HL-60 (cell line): Measurements from ENCODE around the gene ABCC1.

Source experiments
- DNase-seq, 2 experiments: peaks; one replicate each; pipeline ENCODE4 v3.0.0-alpha.2; 2010 to 2020; ENCODE audit warnings: low read depth in 1 of 2, low spot score in 1 of 2
- H3K27ac ChIP-seq: fragments of 250-450 bp; sonication (Bioruptor Pico); replicated peaks from 2 replicates; pipeline ENCODE4 v1.5.1; 2020; ENCODE audit warnings: mild to moderate bottlenecking, moderate library complexity
- H3K27me3 ChIP-seq: fragments of 250-450 bp; sonication (Bioruptor Pico); 2 replicates; pipeline ENCODE4 v1.5.1; 2021; ENCODE audit warnings: mild to moderate bottlenecking, moderate library complexity; ENCODE audit not compliant: insufficient read depth, poor library complexity, severe bottlenecking
- H3K4me3 ChIP-seq: replicated peaks from 2 replicates; pipeline ENCODE4 v1.5.1; 2011; ENCODE audit warnings: mild to moderate bottlenecking, control low read depth, low read length; ENCODE audit not compliant: insufficient read depth
- GABPA ChIP-seq: IDR thresholded peaks from 2 replicates; pipeline ENCODE4 v1.6.1; 2012; ENCODE audit warnings: low read depth
- POLR2AphosphoS5 ChIP-seq: IDR thresholded peaks from 2 replicates; pipeline ENCODE4 v1.6.1; 2012; ENCODE audit warnings: low read depth
- SPI1 ChIP-seq: IDR thresholded peaks from 2 replicates; pipeline ENCODE4 v1.6.1; 2012; ENCODE audit warnings: low read depth, mild to moderate bottlenecking, borderline replicate concordance
- TF ChIP-seq, protein P1 (sequence below): IDR thresholded peaks from one replicate; pipeline ENCODE4 v1.5.1; 2011; ENCODE audit warnings: low read length, control low read depth, inconsistent platforms; ENCODE audit not compliant: insufficient read depth
- TF ChIP-seq, protein P2 (sequence below): IDR thresholded peaks from 2 replicates; pipeline ENCODE4 v1.6.1; 2012; ENCODE audit warnings: low read depth; ENCODE audit not compliant: insufficient replicate concordance

The ABCC1 gene

DNA sequence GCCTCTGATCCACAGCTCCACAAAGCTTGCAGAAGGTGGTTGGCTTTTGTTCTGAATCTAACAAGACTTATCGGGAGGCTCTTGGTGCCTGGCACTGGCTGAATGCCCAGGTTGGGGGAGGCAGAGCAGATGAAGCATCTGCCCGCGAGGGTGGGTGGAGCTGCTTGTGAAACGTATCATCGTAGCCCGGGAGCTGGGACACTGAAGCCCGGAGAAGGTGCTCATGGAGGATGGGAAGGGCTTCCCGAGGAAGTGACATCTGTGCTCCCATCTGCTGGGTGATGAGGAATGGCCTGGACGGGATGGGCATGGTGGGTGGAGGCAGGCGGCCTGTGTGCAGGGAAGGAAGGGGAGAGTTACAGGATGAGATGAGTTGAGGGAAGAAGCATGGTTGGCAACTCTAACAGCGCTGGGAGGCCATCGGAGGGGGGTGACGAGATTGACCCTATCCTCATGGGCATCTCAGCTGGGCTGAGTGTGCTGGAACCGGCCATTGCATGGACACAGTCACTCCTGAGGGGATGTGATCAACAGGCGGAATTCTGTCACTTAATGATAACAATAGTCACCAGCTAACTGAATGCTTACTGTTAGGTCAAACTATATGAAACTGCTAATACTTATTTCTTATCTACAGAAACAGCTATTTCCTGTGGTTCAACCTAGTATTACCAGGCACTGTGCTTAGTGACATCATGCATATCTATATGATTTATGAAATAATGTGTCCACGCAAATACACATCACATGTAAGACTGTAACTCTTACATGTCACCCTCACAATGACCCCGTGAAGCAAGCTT is 171.2 kb downstream of the ABCC1 start:
- peak in 1 of 2 experiments; percentile 24 for DNase-seq
- Histone ChIP-seq H3K27me3 (no peaks in the 10 kb centered on the region), H3K27ac (no peak overlapping the region; the same call in 1 of the 2 replicates), H3K4me3 (no peak overlapping the region)
- TF ChIP-seq, protein P1, sequence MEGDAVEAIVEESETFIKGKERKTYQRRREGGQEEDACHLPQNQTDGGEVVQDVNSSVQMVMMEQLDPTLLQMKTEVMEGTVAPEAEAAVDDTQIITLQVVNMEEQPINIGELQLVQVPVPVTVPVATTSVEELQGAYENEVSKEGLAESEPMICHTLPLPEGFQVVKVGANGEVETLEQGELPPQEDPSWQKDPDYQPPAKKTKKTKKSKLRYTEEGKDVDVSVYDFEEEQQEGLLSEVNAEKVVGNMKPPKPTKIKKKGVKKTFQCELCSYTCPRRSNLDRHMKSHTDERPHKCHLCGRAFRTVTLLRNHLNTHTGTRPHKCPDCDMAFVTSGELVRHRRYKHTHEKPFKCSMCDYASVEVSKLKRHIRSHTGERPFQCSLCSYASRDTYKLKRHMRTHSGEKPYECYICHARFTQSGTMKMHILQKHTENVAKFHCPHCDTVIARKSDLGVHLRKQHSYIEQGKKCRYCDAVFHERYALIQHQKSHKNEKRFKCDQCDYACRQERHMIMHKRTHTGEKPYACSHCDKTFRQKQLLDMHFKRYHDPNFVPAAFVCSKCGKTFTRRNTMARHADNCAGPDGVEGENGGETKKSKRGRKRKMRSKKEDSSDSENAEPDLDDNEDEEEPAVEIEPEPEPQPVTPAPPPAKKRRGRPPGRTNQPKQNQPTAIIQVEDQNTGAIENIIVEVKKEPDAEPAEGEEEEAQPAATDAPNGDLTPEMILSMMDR, result no peak
- TF ChIP-seq POLR2AphosphoS5, result no peak
- TF ChIP-seq, protein P2, sequence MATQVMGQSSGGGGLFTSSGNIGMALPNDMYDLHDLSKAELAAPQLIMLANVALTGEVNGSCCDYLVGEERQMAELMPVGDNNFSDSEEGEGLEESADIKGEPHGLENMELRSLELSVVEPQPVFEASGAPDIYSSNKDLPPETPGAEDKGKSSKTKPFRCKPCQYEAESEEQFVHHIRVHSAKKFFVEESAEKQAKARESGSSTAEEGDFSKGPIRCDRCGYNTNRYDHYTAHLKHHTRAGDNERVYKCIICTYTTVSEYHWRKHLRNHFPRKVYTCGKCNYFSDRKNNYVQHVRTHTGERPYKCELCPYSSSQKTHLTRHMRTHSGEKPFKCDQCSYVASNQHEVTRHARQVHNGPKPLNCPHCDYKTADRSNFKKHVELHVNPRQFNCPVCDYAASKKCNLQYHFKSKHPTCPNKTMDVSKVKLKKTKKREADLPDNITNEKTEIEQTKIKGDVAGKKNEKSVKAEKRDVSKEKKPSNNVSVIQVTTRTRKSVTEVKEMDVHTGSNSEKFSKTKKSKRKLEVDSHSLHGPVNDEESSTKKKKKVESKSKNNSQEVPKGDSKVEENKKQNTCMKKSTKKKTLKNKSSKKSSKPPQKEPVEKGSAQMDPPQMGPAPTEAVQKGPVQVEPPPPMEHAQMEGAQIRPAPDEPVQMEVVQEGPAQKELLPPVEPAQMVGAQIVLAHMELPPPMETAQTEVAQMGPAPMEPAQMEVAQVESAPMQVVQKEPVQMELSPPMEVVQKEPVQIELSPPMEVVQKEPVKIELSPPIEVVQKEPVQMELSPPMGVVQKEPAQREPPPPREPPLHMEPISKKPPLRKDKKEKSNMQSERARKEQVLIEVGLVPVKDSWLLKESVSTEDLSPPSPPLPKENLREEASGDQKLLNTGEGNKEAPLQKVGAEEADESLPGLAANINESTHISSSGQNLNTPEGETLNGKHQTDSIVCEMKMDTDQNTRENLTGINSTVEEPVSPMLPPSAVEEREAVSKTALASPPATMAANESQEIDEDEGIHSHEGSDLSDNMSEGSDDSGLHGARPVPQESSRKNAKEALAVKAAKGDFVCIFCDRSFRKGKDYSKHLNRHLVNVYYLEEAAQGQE, result no peak
- no peak for TF ChIP-seq GABPA
- no peak for TF ChIP-seq SPI1

DNA sequence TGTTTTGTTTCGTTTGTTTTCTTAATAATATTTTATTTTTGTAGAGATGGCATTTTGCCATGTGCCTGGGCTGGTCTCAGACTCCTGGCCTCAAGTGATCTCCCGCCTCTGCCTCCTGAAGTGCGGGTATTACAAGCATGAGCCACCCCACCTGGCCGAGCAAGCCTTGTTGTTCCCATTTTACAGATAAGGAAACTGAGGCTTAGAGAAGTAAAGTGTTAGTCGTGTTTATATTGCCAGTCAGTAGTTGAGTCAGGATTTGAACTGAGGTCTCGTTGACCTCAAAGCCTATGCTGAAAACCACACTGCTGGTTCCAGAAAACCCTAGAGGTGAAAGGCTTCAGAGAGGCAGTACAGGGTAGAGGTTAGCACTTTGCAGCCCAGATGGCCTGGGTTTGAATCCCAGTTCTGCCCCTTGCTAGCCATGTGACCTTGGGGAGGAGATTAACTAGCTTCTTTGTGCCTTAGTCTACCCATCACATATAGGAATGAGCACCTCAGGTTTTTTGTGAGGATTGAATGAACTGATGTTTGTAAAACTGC is 171.8 kb downstream of the ABCC1 start:
- no peak for DNase-seq
- H3K27me3 ChIP-seq, result no peaks in the 10 kb centered on the region
- no peak for TF ChIP-seq POLR2AphosphoS5
- no peak overlapping the region for H3K4me3 ChIP-seq
- H3K27ac ChIP-seq, result peak overlapping the region; percentile 53; the same call in 1 of the 2 replicates

GRCh38 chr16:16122264-16122663 is 172.8 kb downstream of the ABCC1 start:
- H3K27ac ChIP-seq, result peak overlapping the region; percentile 53
- H3K4me3 ChIP-seq, result no peak overlapping the region
- peak; percentile 52 to 57 for DNase-seq
- no peaks in the 10 kb centered on the region for H3K27me3 ChIP-seq
- 0 out of 2 replicates have a peak, but pooled peaks have one; percentile 26 for TF ChIP-seq POLR2AphosphoS5
- TF ChIP-seq GABPA, result no peak

- TF ChIP-seq GABPA (no peak), POLR2AphosphoS5 (no peak), SPI1 (no peak)
- TF ChIP-seq, protein P2, result no peak
- TF ChIP-seq, protein P1, result no peak
- no peak overlapping the region for H3K27ac ChIP-seq
These were observed 175.0 kb downstream of the ABCC1 start for GRCh38 chr16:16124438-16124837.

More at GRCh38 chr16:16124438-16124837, 175.0 kb downstream of the ABCC1 start:
- no peak for DNase-seq
- Histone ChIP-seq H3K27me3 (no peaks in the 10 kb centered on the region), H3K4me3 (no peak overlapping the region)
